ENCODE data around the gene MCEE.

GRCh38 chr2:71117063-71117462 lies 13.0 kb downstream of the MCEE start:
- TF ChIP-seq POLR2A (IDR thresholded peaks at IDR 0.05; ENCODE audit: low read depth, low read length) (no peak), SPI1 (IDR thresholded peaks at IDR 0.05; ENCODE audit: low read depth, low read length) (no peak), POLR2AphosphoS5 (IDR thresholded peaks at IDR 0.05; ENCODE audit: low read depth, low read length) (no peak), TAF1 (IDR thresholded peaks at IDR 0.05; ENCODE audit: low read depth, low read length) (no peak), POU2F2 (IDR thresholded peaks at IDR 0.05; ENCODE audit: low read depth, low read length) (no peak)

All from GM12891 (cell line).